ENCODE results near the gene GAB2.
A peak's percentile ranks its signal among the peaks of the same experiment; 100 is the strongest.

The GAB2 gene

GRCh38 chr11:78386215-78386941 is 31.2 kb downstream of the GAB2 start:
- no peaks in the 10 kb centered on the region for H3K9me3 ChIP-seq (ENCODE audit: insufficient read depth, low read length, severe bottlenecking)
- H4K20me1 ChIP-seq (ENCODE audit: insufficient read depth, low read length): peaks cover 79% of the 10 kb centered on the region

DNA sequence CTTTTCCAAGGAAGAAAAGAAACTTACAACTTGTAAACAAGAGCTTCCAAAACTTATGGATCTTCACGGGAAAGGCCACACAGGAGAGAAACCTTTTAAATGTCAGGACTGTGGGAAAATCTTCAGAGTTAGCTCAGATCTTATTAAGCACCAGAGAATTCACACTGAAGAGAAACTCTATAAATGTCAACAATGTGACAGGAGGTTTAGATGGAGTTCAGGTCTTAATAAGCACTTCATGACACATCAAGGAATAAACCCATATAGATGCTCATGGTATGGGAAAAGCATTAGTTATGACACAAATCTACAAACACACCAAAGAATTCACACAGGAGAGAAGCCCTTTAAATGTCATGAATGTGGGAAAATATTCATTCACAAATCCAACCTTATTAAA is 32.4 kb downstream of the GAB2 start:
- peaks cover 100% of the 10 kb centered on the region for H3K79me2 ChIP-seq (ENCODE audit: insufficient read depth, low read length)
- ATAC-seq (ENCODE audit: insufficient read depth, low read depth) (no peak), DNase-seq (no peak)
- no peaks in the 10 kb centered on the region for H3K27me3 ChIP-seq (ENCODE audit: insufficient read depth, low read length, poor library complexity)
- peaks cover 9% of the 10 kb centered on the region; the same call in 1 of the 2 replicates for H3K4me1 ChIP-seq (ENCODE audit: insufficient read depth, low read length)
- no peak overlapping the region for H3K4me2 ChIP-seq (ENCODE audit: insufficient read depth, low read length)
- no peak overlapping the region for H3K4me3 ChIP-seq (ENCODE audit: low read depth in 1 of 2, low read length in 2 of 2)
- no peak overlapping the region for H3K9ac ChIP-seq (ENCODE audit: low read depth, low read length)
- no peaks in the 10 kb centered on the region for H3K9me3 ChIP-seq (ENCODE audit: insufficient read depth, low read length, severe bottlenecking)
- H2AFZ ChIP-seq (ENCODE audit: low read depth, low read length): no peak overlapping the region
- TF ChIP-seq EZH2 (IDR thresholded peaks at IDR 0.05; ENCODE audit: borderline replicate concordance, low read depth, low read length, severe bottlenecking) (no peak), CTCF (IDR thresholded peaks at IDR 0.05; ENCODE audit: borderline replicate concordance, extremely low read depth, low read length, poor library complexity, severe bottlenecking) (no peak)
- peaks cover 75% of the 10 kb centered on the region for H4K20me1 ChIP-seq (ENCODE audit: insufficient read depth, low read length)
- peaks cover 63% of the 10 kb centered on the region for H3K36me3 ChIP-seq (ENCODE audit: insufficient read depth, low read length)
- H3K27ac ChIP-seq (ENCODE audit: low read length): no peak overlapping the region

More at GRCh38 chr11:78386215-78386941, 31.2 kb downstream of the GAB2 start:
- H3K4me2 ChIP-seq (ENCODE audit: insufficient read depth, low read length): no peak overlapping the region
- H3K36me3 ChIP-seq (ENCODE audit: insufficient read depth, low read length): peaks cover 66% of the 10 kb centered on the region
- no peak for DNase-seq
- H3K27me3 ChIP-seq (ENCODE audit: insufficient read depth, low read length, poor library complexity): no peaks in the 10 kb centered on the region
- no peak overlapping the region for H3K4me3 ChIP-seq (ENCODE audit: low read depth in 1 of 2, low read length in 2 of 2)
- ATAC-seq (ENCODE audit: insufficient read depth, low read depth): no peak
- TF ChIP-seq EZH2 (IDR thresholded peaks at IDR 0.05; ENCODE audit: borderline replicate concordance, low read depth, low read length, severe bottlenecking): no peak
- no peak overlapping the region for H3K9ac ChIP-seq (ENCODE audit: low read depth, low read length)
- H2AFZ ChIP-seq (ENCODE audit: low read depth, low read length): no peak overlapping the region
- H3K79me2 ChIP-seq (ENCODE audit: insufficient read depth, low read length): peaks cover 100% of the 10 kb centered on the region
- peak overlapping the region; percentile 13 for H3K27ac ChIP-seq (ENCODE audit: low read length)
- H3K4me1 ChIP-seq (ENCODE audit: insufficient read depth, low read length): peaks cover 11% of the 10 kb centered on the region

DNA sequence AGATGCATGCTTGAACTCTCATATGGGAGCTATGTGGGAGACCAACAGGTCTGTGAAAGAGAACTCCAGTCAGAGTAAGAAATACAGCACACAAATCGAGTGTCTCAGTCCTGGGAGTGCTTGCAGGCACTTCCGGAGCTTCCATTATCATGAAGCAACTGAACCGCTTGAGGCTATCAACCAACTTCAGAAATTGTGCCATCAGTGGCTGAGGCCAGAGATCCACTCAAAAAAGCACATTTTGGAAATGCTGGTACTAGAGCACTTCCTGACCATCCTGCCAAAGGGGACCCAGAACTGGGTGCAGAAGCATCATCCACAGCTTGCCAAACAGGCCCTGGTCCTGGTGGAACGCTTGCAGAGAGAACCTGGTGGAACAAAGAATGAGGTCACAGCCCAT is 33.4 kb downstream of the GAB2 start:
- ATAC-seq (ENCODE audit: insufficient read depth, low read depth) (peak; percentile 8; the same call in 1 of the 3 replicates), DNase-seq (no peak)
- no peak overlapping the region for H3K4me3 ChIP-seq (ENCODE audit: low read depth in 1 of 2, low read length in 2 of 2)
- H3K9ac ChIP-seq (ENCODE audit: low read depth, low read length): no peak overlapping the region
- H2AFZ ChIP-seq (ENCODE audit: low read depth, low read length): no peak overlapping the region
- no peaks in the 10 kb centered on the region for H3K27me3 ChIP-seq (ENCODE audit: insufficient read depth, low read length, poor library complexity)
- TF ChIP-seq CTCF (IDR thresholded peaks at IDR 0.05; ENCODE audit: borderline replicate concordance, extremely low read depth, low read length, poor library complexity, severe bottlenecking): no peak
- TF ChIP-seq EZH2 (IDR thresholded peaks at IDR 0.05; ENCODE audit: borderline replicate concordance, low read depth, low read length, severe bottlenecking): no peak
- H3K4me2 ChIP-seq (ENCODE audit: insufficient read depth, low read length): no peak overlapping the region
- peak overlapping the region; percentile 26 for H3K27ac ChIP-seq (ENCODE audit: low read length)
- peaks cover 100% of the 10 kb centered on the region for H3K79me2 ChIP-seq (ENCODE audit: insufficient read depth, low read length)
- peaks cover 13% of the 10 kb centered on the region for H3K4me1 ChIP-seq (ENCODE audit: insufficient read depth, low read length)
- no peaks in the 10 kb centered on the region for H3K9me3 ChIP-seq (ENCODE audit: insufficient read depth, low read length, severe bottlenecking)
- peaks cover 73% of the 10 kb centered on the region for H4K20me1 ChIP-seq (ENCODE audit: insufficient read depth, low read length)
- peaks cover 62% of the 10 kb centered on the region for H3K36me3 ChIP-seq (ENCODE audit: insufficient read depth, low read length)

GRCh38 chr11:78381865-78382264 is 35.8 kb downstream of the GAB2 start:
- ATAC-seq (ENCODE audit: insufficient read depth, low read depth): no peak
- peaks cover 16% of the 10 kb centered on the region for H3K4me1 ChIP-seq (ENCODE audit: insufficient read depth, low read length)
- H3K36me3 ChIP-seq (ENCODE audit: insufficient read depth, low read length): peaks cover 63% of the 10 kb centered on the region
- DNase-seq: no peak
- peak overlapping the region; percentile 20 for H3K27ac ChIP-seq (ENCODE audit: low read length)
- TF ChIP-seq CTCF (IDR thresholded peaks at IDR 0.05; ENCODE audit: borderline replicate concordance, extremely low read depth, low read length, poor library complexity, severe bottlenecking) (no peak), EZH2 (IDR thresholded peaks at IDR 0.05; ENCODE audit: borderline replicate concordance, low read depth, low read length, severe bottlenecking) (no peak)
- H4K20me1 ChIP-seq (ENCODE audit: insufficient read depth, low read length): peaks cover 75% of the 10 kb centered on the region
- peaks cover 8% of the 10 kb centered on the region for H3K9me3 ChIP-seq (ENCODE audit: insufficient read depth, low read length, severe bottlenecking)
- H3K4me3 ChIP-seq (ENCODE audit: low read depth in 1 of 2, low read length in 2 of 2): no peak overlapping the region
- no peak overlapping the region for H2AFZ ChIP-seq (ENCODE audit: low read depth, low read length)
- H3K27me3 ChIP-seq (ENCODE audit: insufficient read depth, low read length, poor library complexity): no peaks in the 10 kb centered on the region
- H3K4me2 ChIP-seq (ENCODE audit: insufficient read depth, low read length): no peak overlapping the region
- peaks cover 100% of the 10 kb centered on the region for H3K79me2 ChIP-seq (ENCODE audit: insufficient read depth, low read length)
- H3K9ac ChIP-seq (ENCODE audit: low read depth, low read length): no peak overlapping the region

All from DND-41 (cell line).